HepG2 (cell line): ENCODE data around the gene RHBDL1. TPM values are rescaled to one million over a fixed set of nuclear protein-coding genes. Genes with fewer than 3 reads are reported as not detected.
A peak's percentile ranks its signal among the peaks of the same experiment; 100 is the strongest.

Experiments used
- ATAC-seq: fragments of 200-7000 bp; cut with Tn5 transposase; 3 replicates; pipeline ENCODE4 v1.9.1; 2020; ENCODE audit warnings: mild to moderate bottlenecking, moderate library complexity
- BruUV-seq: library from RNA; stranded (reverse); fragments of 400-500 nt; replicated peaks from 2 replicates; lab custom pipeline; 2021; lab: Mats Ljungman, UMichigan
- CTCF ChIA-PET: fragments of 300-600 bp; formaldehyde crosslinking; extraction: SDS; loops from one replicate; lab custom pipeline; 2021; ENCODE audit warnings: low total read pairs, inconsistent platforms, low intra/inter-chr PET ratio; lab: Yijun Ruan, JAX
- POLR2A ChIA-PET: fragments of 350-600 bp; sonication (Branson Sonifier 250); formaldehyde crosslinking; loops from one replicate; lab custom pipeline; 2020; ENCODE audit warnings: antibody characterized with exemption, inconsistent platforms; lab: Yijun Ruan, JAX
- DNase-seq: peaks from one replicate; pipeline ENCODE4 v3.0.0-alpha.2; 2015; ENCODE audit warnings: low spot score
- FAIRE-seq: peaks from 3 replicates; lab custom pipeline; 2011; peaks lifted over from hg19 to GRCh38; lab: Jason Lieb, UNC
- H2AFZ ChIP-seq: one replicate; pipeline ENCODE4 v1.6.1; 2011; ENCODE audit warnings: low read length, inconsistent platforms
- H3K27ac ChIP-seq: fragments of 300-600 bp; 3 replicates; pipeline ENCODE4 v1.8.0; 2011; ENCODE audit warnings: mixed run types, mild to moderate bottlenecking, mixed read lengths, low read length, inconsistent platforms; ENCODE audit not compliant: insufficient read depth; ENCODE audit errors: extremely low read length
- H3K27me3 ChIP-seq, 2 experiments: fragments of 200-600 bp in 1 of 2; 2 replicates in 1 of 2; 3 replicates in 1 of 2; pipeline versions ENCODE4 v1.6.0 to v1.8.0; 2011; ENCODE audit warnings: low read length in 2 of 2, mild to moderate bottlenecking in 2 of 2, moderate library complexity in 2 of 2, inconsistent platforms in 1 of 2; ENCODE audit not compliant: insufficient read depth in 2 of 2, control insufficient read depth in 1 of 2
- H3K36me3 ChIP-seq, 2 experiments: fragments of 200-600 bp in 1 of 2; replicated peaks in 1 of 2; 2 replicates in 1 of 2; 3 replicates in 1 of 2; pipeline versions ENCODE4 v1.5.1 to v1.8.0; 2011; ENCODE audit warnings: low read length in 2 of 2, inconsistent platforms in 1 of 2; ENCODE audit not compliant: insufficient read depth in 2 of 2, control insufficient read depth in 1 of 2
- H3K4me1 ChIP-seq: 2 replicates; pipeline ENCODE4 v1.5.1; 2012; ENCODE audit warnings: low read length, inconsistent platforms; ENCODE audit not compliant: insufficient read depth
- H3K4me2 ChIP-seq: 2 replicates; pipeline ENCODE4 v1.6.0; 2011; ENCODE audit warnings: low read depth, low read length, inconsistent platforms
- H3K4me3 ChIP-seq, 3 experiments: fragments of 200-600 bp in 1 of 3; sonication (generic), shearing (Covaris generic) in 1 of 3; replicated peaks in 1 of 3; 2 replicates each; pipeline ENCODE4 v1.5.1; 2011 to 2016; ENCODE audit warnings: low read length in 3 of 3, inconsistent platforms in 2 of 3, low read depth in 2 of 3, mild to moderate bottlenecking in 2 of 3, control low read depth in 1 of 3, mixed read lengths in 1 of 3; ENCODE audit not compliant: insufficient read depth in 1 of 3
- H3K79me2 ChIP-seq: one replicate; pipeline ENCODE4 v1.6.1; 2011; ENCODE audit warnings: low read length, inconsistent platforms; ENCODE audit not compliant: insufficient read depth
- H3K9ac ChIP-seq: 2 replicates; pipeline ENCODE4 v1.6.0; 2011; ENCODE audit warnings: mild to moderate bottlenecking, low read depth, low read length, inconsistent platforms; ENCODE audit not compliant: insufficient read depth
- H3K9me3 ChIP-seq: 2 replicates; pipeline ENCODE4 v1.5.1; 2012; ENCODE audit warnings: mild to moderate bottlenecking, low read length
- H4K20me1 ChIP-seq: 2 replicates; pipeline ENCODE4 v1.6.0; 2011; ENCODE audit warnings: inconsistent platforms, mild to moderate bottlenecking, low read length, moderate library complexity; ENCODE audit not compliant: insufficient read depth
- AGO1 ChIP-seq: fragments of 200-400 bp; formaldehyde crosslinking; IDR thresholded peaks from 2 replicates; pipeline ENCODE4 v1.6.1; 2017; ENCODE audit warnings: mild to moderate bottlenecking, low read depth, low read length, moderate library complexity; ENCODE audit not compliant: poor library complexity, severe bottlenecking
- CCAR2 ChIP-seq: fragments of 200-400 bp; formaldehyde crosslinking; optimal IDR thresholded peaks from 2 replicates; pipeline ENCODE3; 2018; ENCODE audit warnings: low read depth, mild to moderate bottlenecking, low read length, moderate library complexity
- MYC ChIP-seq: sonication (generic); formaldehyde crosslinking; IDR thresholded peaks from 2 replicates; pipeline ENCODE4 v1.9.0; 2021; ENCODE audit warnings: missing genetic modification reagents, borderline replicate concordance
- NCOR1 ChIP-seq: fragments of 200-600 bp; sonication (generic); IDR thresholded peaks from 2 replicates; pipeline ENCODE4 v1.7.0; 2017; ENCODE audit warnings: antibody characterized with exemption, low read length, borderline replicate concordance
- POLR2A ChIP-seq, 2 experiments: IDR thresholded peaks; 2 replicates each; pipeline ENCODE4 v1.6.1; 2011; ENCODE audit warnings: low read depth in 2 of 2, low read length in 2 of 2, mild to moderate bottlenecking in 1 of 2, moderate library complexity in 1 of 2; ENCODE audit not compliant: insufficient read depth in 1 of 2
- RBFOX2 ChIP-seq: fragments of 200-400 bp; formaldehyde crosslinking; IDR thresholded peaks from 2 replicates; pipeline ENCODE4 v1.6.1; 2017; ENCODE audit warnings: low read depth, mild to moderate bottlenecking, low read length
- RNF219 ChIP-seq: sonication (generic); formaldehyde crosslinking; IDR thresholded peaks from 2 replicates; pipeline ENCODE4 v1.5.0; 2020; ENCODE audit warnings: mild to moderate bottlenecking, missing genetic modification reagents
- ZBTB33 ChIP-seq: sonication (generic); formaldehyde crosslinking; IDR thresholded peaks from 2 replicates; pipeline ENCODE4 v1.4.0; 2020; ENCODE audit warnings: missing genetic modification reagents
- WGBS: methylation state at CpG from one replicate; pipeline ENCODE4 v1.1.6; 2017; ENCODE audit warnings: low lambda C conversion rate; 5-methylcytosine and 5-hydroxymethylcytosine counted together
- in situ Hi-C: cut with HindIII; loops from 2 replicates; pipeline ENCODE4 v1.10.0; 2017; ENCODE audit warnings: low pct_unique_long_range_greater_than_20kb; ENCODE audit not compliant: extremely low pct_ligation_motif_present
- intact Hi-C: fragments of 100-400 bp; cut with micrococcal nuclease; formaldehyde crosslinking; loops from one replicate; pipeline ENCODE4 v1.10.0; 2022; ENCODE audit not compliant: unreplicated experiment
- polyA plus RNA-seq, 8 experiments: library from polyadenylated mRNA; depleted of rRNA in 3 of 8; stranded (reverse) in 7 of 8; unstranded in 1 of 8; fragments of >200 nt; fragmentation: Illumina TruSeq in 4 of 8; extraction: Trizol in 4 of 8; gene quantifications; 2 replicates each; pipeline versions ENCODE4 v1.2.1 to v1.2.3, GENCODE V29; 2011 to 2016; ENCODE audit warnings: low read depth in 4 of 8, missing spikeins in 1 of 8, mixed read lengths in 1 of 8; ENCODE audit not compliant: insufficient read depth in 1 of 8
- total RNA-seq, 5 experiments: library from RNA; depleted of rRNA; stranded (reverse); fragments of >200 nt; fragmentation: Illumina TruSeq; extraction: Trizol; gene quantifications; 2 replicates each; pipeline ENCODE4 v1.2.3, GENCODE V29; 2016; ENCODE audit warnings: low read depth in 1 of 5

Gene RHBDL1
- total and polyA plus RNA-seq, 2 of the 13 experiments (the other 11 are each of a cell fraction or from before 2014, with no cell fraction given) = 1.8 to 3.8 TPM

GRCh38 chr16:671353-672131, 3.9 kb upstream of the RHBDL1 start:
- H3K79me2 ChIP-seq = peaks cover 17% of the 10 kb centered on the region
- intact Hi-C loops (no loop called here), in situ Hi-C loops (no loop called here)
- H3K4me2 ChIP-seq = no peak overlapping the region
- FAIRE-seq (no peak), DNase-seq (no peak), ATAC-seq (no peak)
- no peak overlapping the region for H3K4me3 ChIP-seq
- no peaks in the 10 kb centered on the region for H3K27me3 ChIP-seq
- H3K27ac ChIP-seq = no peak overlapping the region
- POLR2A ChIA-PET = interaction anchor here (0.6 to 0.9 kb wide), 2 partner anchors 24 to 35 kb away, joined by 3 read pairs; partner anchors contain the start of gene METTL26
- no TSS peak for BruUV-seq
- WGBS = 95% methylated on average over 24 of the region's 40 CpGs
- H3K4me1 ChIP-seq = peaks cover 36% of the 10 kb centered on the region
- no peak overlapping the region for H2AFZ ChIP-seq
- H4K20me1 ChIP-seq = no peaks in the 10 kb centered on the region
- peaks cover 22 to 42% of the 10 kb centered on the region in 2 experiments; a peak in 4 of 5 replicates for H3K36me3 ChIP-seq
- CTCF ChIA-PET = no interaction called here
- no peaks in the 10 kb centered on the region for H3K9me3 ChIP-seq
- H3K9ac ChIP-seq = no peak overlapping the region
- TF ChIP-seq RBFOX2 (peak; percentile 39), CCAR2 (no peak), MYC (CRISPR knock-in tag) (no peak), ZBTB33 (peak; percentile 22; the same call in 1 of the 2 replicates), NCOR1 (no peak), POLR2A (IDR thresholded peaks at IDR 0.05; ENCODE audit: insufficient read depth in 1 of 2, low read depth in 2 of 2, low read length in 2 of 2) (no peak), AGO1 (peak; percentile 82), RNF219 (CRISPR knock-in tag) (no peak)
- TF ChIP-seq, all 625 proteins: peak for 3
